ENCODE results near the gene DCDC2B. TPM values are rescaled to one million over a fixed set of nuclear protein-coding genes. Genes with fewer than 3 reads are reported as not detected.

Gene DCDC2B
- total RNA-seq, 1 experiment from 2014 or later, result not detected

DNA sequence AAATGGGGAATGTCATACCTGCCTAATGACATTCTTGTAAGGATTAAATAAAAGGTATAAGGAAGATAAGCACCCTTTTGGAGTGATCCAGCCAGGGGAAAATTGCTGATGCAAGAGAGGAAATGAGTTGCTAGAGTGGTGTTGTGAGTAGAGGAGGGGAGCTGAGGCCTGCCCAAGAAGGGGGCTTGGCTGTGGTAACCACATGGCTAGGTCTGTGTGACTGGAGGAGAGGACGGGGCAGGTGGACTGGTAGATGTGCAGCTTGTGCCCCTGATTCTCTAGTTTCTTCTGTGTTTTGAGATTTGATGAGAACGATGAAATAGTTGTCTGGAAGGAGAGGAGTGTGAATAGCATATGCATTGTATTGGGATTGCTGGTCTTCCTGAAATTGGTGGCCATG is 22.8 kb upstream of the DCDC2B start:
- no peak overlapping the region for H3K4me3 ChIP-seq (ENCODE audit: insufficient read depth, low read depth, low read length)
- no peak for DNase-seq
- no peaks in the 10 kb centered on the region for H3K27me3 ChIP-seq (ENCODE audit: control insufficient read depth, insufficient read depth, low read length)
- peaks cover 54% of the 10 kb centered on the region for H3K36me3 ChIP-seq (replicated peaks; ENCODE audit: control insufficient read depth, insufficient read depth, low read length)

DNA sequence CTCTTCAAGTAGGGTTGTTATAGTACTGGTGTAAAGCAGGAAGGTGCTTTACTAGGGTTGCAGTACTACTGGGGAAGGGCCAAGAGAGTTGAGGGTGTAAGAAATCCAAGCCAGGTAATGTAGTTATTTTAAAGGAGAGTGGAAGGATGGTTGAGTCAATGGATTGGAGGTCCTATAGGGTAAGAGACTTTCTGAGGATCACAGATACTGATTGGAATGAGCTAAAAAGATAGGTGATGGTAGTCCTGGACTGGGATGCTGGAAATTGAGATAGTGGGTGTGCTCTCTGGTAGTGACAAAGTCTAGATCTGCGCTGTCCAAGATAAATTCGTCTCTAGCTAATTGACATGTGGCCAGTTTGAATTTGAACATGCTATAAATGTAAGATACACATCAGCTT is 22.4 kb upstream of the DCDC2B start:
- DNase-seq, result no peak
- Histone ChIP-seq H3K4me3 (ENCODE audit: insufficient read depth, low read depth, low read length) (no peak overlapping the region), H3K27me3 (ENCODE audit: control insufficient read depth, insufficient read depth, low read length) (no peaks in the 10 kb centered on the region), H3K36me3 (replicated peaks; ENCODE audit: control insufficient read depth, insufficient read depth, low read length) (peaks cover 54% of the 10 kb centered on the region)

DNA sequence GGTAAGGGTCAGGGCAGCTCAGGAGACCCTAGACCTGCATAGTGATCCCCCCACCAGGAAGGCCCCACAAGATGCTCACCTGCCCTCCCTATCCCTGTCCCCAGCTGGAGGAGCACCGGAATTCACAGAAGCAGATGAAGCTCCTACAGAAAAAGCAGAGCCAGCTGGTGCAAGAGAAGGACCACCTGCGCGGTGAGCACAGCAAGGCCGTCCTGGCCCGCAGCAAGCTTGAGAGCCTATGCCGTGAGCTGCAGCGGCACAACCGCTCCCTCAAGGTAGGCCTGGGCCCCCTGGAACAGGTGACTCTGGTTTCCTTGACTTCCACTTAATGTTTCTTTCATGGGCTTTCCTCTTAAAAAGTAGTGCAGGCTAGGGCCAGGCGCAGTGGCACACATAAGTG is 21.0 kb upstream of the DCDC2B start:
- Histone ChIP-seq H3K4me3 (ENCODE audit: insufficient read depth, low read depth, low read length) (no peak overlapping the region), H3K36me3 (replicated peaks; ENCODE audit: control insufficient read depth, insufficient read depth, low read length) (peaks cover 62% of the 10 kb centered on the region), H3K27me3 (ENCODE audit: control insufficient read depth, insufficient read depth, low read length) (no peaks in the 10 kb centered on the region)
- peak; percentile 20 for DNase-seq

DNA sequence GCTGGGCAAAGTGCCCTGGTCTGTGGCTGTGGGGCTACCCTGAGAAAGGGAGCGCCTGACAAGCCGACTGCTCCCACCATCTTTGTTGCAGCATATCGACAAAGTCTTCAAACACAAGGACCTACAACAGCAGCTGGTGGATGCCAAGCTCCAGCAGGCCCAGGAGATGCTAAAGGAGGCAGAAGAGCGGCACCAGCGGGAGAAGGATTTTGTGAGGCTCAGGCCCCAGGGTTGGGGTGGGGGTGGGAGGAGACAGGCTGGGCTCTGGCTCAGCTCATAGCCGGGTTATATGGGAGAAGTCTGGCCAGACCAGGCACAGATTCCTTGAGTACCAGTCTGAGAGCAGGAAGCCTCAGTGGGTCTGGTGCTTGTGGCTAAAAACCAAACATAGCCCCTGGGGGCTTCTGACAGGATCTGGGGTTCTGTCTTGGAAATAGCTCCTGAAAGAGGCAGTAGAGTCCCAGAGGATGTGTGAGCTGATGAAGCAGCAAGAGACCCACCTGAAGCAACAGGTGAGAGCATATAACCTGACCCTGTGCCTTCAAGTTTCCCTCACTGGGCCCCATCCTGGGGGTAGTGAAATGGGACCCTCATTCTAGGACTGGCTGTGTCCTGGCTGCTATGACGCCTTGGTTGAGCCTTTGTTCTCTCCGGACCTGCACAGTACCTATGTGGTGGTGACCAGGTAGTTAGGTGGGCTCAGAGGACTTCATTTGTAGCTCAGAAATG is 16.5 kb upstream of the DCDC2B start:
- no peak overlapping the region for H3K4me3 ChIP-seq (ENCODE audit: insufficient read depth, low read depth, low read length)
- H3K27me3 ChIP-seq (ENCODE audit: control insufficient read depth, insufficient read depth, low read length), result no peaks in the 10 kb centered on the region
- peaks cover 75% of the 10 kb centered on the region for H3K36me3 ChIP-seq (replicated peaks; ENCODE audit: control insufficient read depth, insufficient read depth, low read length)
- no peak for DNase-seq

DNA sequence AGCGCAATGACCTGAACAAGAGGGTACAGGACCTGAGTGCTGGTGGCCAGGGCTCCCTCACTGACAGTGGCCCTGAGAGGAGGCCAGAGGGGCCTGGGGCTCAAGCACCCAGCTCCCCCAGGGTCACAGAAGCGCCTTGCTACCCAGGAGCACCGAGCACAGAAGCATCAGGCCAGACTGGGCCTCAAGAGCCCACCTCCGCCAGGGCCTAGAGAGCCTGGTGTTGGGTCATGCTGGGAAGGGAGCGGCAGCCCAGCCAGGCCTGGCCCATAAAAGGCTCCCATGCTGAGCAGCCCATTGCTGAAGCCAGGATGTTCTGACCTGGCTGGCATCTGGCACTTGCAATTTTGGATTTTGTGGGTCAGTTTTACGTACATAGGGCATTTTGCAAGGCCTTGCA is 13.9 kb upstream of the DCDC2B start:
- DNase-seq, result peak; percentile 22
- no peaks in the 10 kb centered on the region for H3K27me3 ChIP-seq (ENCODE audit: control insufficient read depth, insufficient read depth, low read length)
- no peak overlapping the region for H3K4me3 ChIP-seq (ENCODE audit: insufficient read depth, low read depth, low read length)
- H3K36me3 ChIP-seq (replicated peaks; ENCODE audit: control insufficient read depth, insufficient read depth, low read length), result peaks cover 57% of the 10 kb centered on the region

DNA sequence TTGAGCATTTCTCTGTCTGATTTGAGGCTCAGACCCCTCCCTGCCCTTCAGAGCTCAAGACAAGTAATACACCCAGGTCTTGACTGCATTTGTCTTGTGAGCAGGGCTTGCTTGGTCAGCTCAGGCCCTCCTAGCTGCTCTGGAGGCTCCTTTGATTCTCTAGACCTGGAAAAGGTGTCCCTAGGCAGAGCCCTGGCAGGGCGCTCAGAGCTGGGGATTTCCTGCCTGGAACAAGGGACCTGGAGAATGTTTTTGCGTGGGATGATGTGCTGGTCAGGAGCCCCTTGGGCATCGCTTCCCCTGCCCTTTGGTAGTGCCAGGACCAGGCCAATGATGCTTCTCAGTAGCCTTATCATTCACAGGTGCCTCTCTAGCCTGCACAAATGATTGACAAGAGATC is 13.4 kb upstream of the DCDC2B start:
- H3K27me3 ChIP-seq (ENCODE audit: control insufficient read depth, insufficient read depth, low read length), result no peaks in the 10 kb centered on the region
- no peak for DNase-seq
- peaks cover 52% of the 10 kb centered on the region for H3K36me3 ChIP-seq (replicated peaks; ENCODE audit: control insufficient read depth, insufficient read depth, low read length)
- H3K4me3 ChIP-seq (ENCODE audit: insufficient read depth, low read depth, low read length), result no peak overlapping the region

DNA sequence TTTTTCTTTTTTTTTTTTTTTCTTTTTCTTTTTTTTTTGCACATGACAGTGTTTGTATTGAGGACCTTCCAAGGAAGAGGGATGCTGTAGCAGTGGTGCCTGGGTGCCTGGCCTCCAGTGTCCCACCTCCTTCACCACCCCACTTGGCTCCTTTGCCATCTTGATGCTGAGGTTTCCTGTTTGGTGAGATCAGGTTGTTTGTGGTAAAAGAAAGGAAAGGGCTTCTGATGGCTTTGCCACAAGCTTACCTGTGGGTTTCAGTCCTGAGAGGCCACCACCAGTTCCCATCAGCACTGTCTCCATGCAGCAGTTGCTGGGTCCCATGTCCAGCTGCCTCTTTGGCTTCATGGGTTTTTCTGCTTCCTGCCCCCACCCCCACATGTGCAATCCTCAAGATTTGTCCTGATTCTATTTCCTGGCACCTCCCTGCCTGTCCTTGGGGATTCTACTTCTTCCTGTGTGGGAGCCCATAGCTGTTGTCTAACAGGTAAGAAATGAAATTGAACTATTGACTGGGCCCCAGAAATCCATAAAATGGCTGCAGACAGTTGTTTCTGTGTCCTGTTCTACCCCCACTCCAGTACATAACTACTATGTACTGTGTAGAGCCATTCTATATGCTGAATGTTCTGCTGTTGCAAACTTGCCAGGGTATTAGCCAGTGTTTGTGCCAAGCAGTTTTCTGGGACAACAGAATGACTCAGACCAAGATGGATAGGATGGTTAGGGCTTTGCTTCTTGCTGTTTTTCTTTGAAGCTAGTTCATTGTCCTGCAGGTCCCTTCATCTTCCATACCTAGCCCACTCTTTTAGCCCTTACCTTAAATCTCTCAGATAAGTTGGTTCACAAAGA is 12.7 kb upstream of the DCDC2B start:
- Histone ChIP-seq H3K4me3 (ENCODE audit: insufficient read depth, low read depth, low read length) (no peak overlapping the region), H3K36me3 (replicated peaks; ENCODE audit: control insufficient read depth, insufficient read depth, low read length) (peaks cover 49% of the 10 kb centered on the region), H3K27me3 (ENCODE audit: control insufficient read depth, insufficient read depth, low read length) (no peaks in the 10 kb centered on the region)
- no peak for DNase-seq

DNA sequence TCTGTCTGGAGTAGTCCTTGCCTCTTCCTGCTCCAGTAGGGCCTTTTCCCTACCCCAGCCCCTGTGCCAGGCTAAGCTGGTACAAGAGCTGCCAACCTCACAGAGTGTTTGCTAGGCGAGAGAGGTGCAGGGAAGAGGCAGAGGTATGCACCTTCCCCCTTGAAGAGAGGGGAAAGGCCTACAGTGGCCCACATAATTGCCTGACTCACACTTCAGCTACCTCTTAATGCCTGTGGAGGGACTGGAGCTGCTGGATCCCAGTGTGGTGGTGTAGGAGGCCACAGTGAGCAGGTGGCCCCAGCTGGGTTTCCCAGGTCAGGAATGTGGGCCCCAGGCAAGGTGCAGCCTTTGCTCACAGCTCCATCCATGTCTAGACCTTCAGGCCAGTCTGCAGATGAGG is 11.8 kb upstream of the DCDC2B start:
- peaks cover 43% of the 10 kb centered on the region for H3K36me3 ChIP-seq (replicated peaks; ENCODE audit: control insufficient read depth, insufficient read depth, low read length)
- no peaks in the 10 kb centered on the region for H3K27me3 ChIP-seq (ENCODE audit: control insufficient read depth, insufficient read depth, low read length)
- H3K4me3 ChIP-seq (ENCODE audit: insufficient read depth, low read depth, low read length), result no peak overlapping the region
- DNase-seq, result no peak

DNA sequence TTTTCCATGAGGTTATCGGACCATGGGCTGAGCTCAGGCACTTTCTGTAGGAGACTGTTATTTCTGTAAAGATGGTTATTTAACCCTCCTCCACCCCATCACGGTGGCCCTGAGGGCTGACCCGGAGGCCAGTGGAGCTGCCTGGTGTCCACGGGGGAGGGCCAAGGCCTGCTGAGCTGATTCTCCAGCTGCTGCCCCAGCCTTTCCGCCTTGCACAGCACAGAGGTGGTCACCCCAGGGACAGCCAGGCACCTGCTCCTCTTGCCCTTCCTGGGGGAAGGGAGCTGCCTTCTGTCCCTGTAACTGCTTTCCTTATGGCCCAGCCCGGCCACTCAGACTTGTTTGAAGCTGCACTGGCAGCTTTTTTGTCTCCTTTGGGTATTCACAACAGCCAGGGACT is 11.1 kb upstream of the DCDC2B start:
- Histone ChIP-seq H3K36me3 (replicated peaks; ENCODE audit: control insufficient read depth, insufficient read depth, low read length) (peaks cover 35% of the 10 kb centered on the region), H3K4me3 (ENCODE audit: insufficient read depth, low read depth, low read length) (no peak overlapping the region), H3K27me3 (ENCODE audit: control insufficient read depth, insufficient read depth, low read length) (no peaks in the 10 kb centered on the region)
- DNase-seq, result no peak

DNA sequence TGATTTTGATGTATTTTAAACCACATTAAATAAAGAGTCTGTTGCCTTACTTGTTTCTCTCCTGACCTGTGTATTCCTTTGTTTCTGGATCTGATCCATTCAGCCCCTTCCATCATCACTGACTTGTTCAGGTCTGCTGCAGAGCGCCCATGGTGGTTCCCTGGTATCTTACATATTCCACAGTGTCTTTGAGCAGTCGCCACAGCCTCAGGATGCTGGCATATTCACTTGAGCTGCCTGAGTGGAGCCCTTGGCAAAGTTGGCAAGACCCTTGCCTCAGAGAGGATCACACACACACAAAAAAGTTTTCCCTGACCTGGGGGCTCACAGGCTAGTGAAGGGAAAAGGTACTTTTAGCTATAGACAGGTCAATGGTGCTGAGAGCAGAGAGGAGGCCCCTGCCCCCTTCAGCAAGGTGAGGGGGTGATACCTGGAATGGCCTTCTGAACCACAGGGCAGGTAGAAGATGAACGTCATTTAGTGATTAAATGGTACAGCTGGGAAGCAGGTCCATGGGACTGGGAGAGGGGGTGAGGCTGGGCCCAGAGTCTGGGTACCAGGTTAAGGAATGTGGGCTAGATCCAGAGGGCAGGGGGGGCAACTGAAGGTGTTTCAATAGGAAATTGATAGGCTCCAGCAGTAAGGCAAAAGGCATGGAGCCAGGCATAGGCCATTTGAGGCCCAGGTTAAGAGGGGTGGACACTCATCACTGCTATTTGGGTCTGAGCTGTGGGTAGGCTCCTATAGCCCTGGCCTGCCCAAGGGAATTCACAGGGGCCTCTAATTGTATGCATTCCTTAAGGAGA is 10.4 kb upstream of the DCDC2B start:
- Histone ChIP-seq H3K36me3 (replicated peaks; ENCODE audit: control insufficient read depth, insufficient read depth, low read length) (peaks cover 30% of the 10 kb centered on the region), H3K4me3 (ENCODE audit: insufficient read depth, low read depth, low read length) (no peak overlapping the region), H3K27me3 (ENCODE audit: control insufficient read depth, insufficient read depth, low read length) (no peaks in the 10 kb centered on the region)
- DNase-seq, result no peak

DNA sequence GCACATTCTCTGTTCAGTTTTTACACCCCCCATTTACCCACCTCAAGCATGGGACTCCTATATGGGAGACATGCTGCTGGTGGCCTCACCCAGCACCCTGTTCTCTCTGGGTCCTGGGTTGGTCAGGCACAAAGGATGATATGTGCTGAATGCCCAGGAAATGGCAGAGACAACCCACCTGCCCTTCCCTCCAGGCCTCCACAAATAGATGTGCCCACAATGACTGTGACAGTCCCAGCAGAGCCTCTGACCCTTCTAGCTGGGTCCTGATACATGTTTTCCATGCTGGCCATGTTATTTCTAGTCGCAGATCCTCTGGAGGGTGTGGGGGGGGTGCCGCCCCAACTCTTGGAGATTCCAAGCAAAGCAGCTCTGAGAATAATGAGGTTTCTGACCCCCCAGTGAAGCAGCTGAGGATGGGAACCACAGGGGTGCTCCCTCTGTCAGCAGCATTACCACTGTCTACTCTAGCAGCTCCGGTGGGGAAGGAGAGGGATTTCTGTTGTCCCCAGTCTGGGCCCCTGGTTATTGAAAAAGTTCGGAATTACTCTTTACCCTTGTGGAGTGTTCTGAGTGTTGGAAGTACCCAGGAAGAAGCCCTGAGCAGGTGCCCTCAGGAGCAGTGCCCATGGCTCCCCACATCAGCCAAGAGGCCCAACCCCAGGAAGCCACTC is 9.7 kb upstream of the DCDC2B start:
- no peak for DNase-seq
- H3K36me3 ChIP-seq (replicated peaks; ENCODE audit: control insufficient read depth, insufficient read depth, low read length), result peaks cover 25% of the 10 kb centered on the region
- no peaks in the 10 kb centered on the region for H3K27me3 ChIP-seq (ENCODE audit: control insufficient read depth, insufficient read depth, low read length)
- H3K4me3 ChIP-seq (ENCODE audit: insufficient read depth, low read depth, low read length), result no peak overlapping the region

DNA sequence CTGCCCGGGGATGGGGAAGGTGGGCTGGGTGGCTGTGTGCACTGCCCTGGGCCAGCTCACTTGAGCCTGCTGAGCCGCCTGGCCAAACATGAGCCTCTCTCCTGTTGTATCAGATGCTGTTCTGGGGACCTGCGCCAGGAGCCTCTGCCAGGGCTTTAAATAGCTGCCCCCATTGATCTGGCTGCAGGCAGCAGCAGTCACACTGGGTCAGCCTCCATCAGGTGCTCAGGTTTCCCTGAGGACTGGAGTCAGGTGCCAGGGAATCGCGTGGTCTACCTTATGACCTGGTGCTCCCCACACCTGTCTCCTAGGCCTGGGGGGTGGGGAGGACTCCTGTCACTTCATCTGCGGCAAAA is 9.2 kb upstream of the DCDC2B start:
- H3K36me3 ChIP-seq (replicated peaks; ENCODE audit: control insufficient read depth, insufficient read depth, low read length), result peaks cover 20% of the 10 kb centered on the region
- peak; percentile 75 for DNase-seq
- peak overlapping the region; percentile 79; the same call in 1 of the 2 replicates for H3K4me3 ChIP-seq (ENCODE audit: insufficient read depth, low read depth, low read length)
- H3K27me3 ChIP-seq (ENCODE audit: control insufficient read depth, insufficient read depth, low read length), result no peaks in the 10 kb centered on the region

DNA sequence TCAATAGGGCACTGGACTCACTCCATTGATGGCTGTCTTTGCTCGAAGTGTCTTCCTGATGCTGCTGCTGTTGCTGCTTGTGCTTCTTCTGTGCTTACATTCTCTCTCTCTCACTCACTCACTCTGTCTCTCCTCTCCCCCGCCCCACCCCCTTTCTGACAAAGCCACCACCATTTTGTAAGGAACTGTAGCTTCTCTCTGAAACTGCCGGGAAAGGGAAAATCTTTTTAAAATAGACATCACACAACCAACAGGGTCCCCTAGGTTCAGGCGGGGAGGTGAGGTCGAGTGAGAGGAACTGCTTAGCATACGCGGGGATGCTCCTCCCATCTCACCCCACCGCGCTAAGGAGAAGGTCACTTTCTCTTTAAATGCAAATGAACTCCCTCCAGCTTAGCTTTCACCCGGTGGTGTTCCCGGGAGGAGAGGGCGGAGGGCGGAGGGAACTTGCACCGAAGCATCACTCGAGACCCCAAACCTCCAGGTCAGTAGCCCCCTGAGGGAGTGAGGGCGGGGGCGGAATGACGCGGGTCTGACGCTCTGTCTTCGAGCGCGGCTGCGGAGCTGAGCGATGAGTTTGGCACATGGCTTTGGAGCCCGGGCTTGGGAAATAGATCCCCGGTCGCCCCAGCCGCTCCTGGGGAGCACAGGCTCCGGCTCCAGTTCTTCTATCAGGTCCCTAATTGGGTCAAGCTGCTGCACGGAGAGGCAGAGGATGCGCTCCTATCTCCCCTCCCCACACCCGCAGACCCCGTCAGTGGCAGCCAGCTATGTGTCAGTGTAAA is 8.5 kb upstream of the DCDC2B start, which contains the start of gene CCDC28B:
TSS of gene CCDC28B (plus strand) at position 370 of the 785 bp plus-strand sequence. CDS start 1,341 bp downstream, outside the sequence.
- Histone ChIP-seq H3K36me3 (replicated peaks; ENCODE audit: control insufficient read depth, insufficient read depth, low read length) (peaks cover 14% of the 10 kb centered on the region), H3K27me3 (ENCODE audit: control insufficient read depth, insufficient read depth, low read length) (no peaks in the 10 kb centered on the region), H3K4me3 (ENCODE audit: insufficient read depth, low read depth, low read length) (peak within 1 kb of the TSS; percentile 79)
- peak; percentile 97 for DNase-seq
